Measurements from ENCODE around the gene CNTROB. TPM values are rescaled to one million over a fixed set of nuclear protein-coding genes. Genes with fewer than 3 reads are reported as not detected.
A peak's percentile ranks its signal among the peaks of the same experiment; 100 is the strongest.

CNTROB gene
- total RNA-seq, 1 donor from 2014 or later, result 44.9 TPM

- DNase-seq (ENCODE audit: low read depth), result no peak
- H3K4me3 ChIP-seq (ENCODE audit: low read depth, low read length), result no peak overlapping the region
- TF ChIP-seq CTCF (conservative IDR thresholded peaks at IDR 0.05; ENCODE audit: low read depth, low read length), result no peak
Measured at GRCh38 chr17:7992516-7992915, 60.5 kb downstream of the CNTROB start.

- TF ChIP-seq CTCF (conservative IDR thresholded peaks at IDR 0.05; ENCODE audit: low read depth, low read length), result no peak
- no peak overlapping the region for H3K4me3 ChIP-seq (ENCODE audit: low read depth, low read length)
- DNase-seq (ENCODE audit: low read depth), result no peak
Measured at GRCh38 chr17:7992924-7993323, 60.9 kb downstream of the CNTROB start.

GRCh38 chr17:7993972-7994589 lies 62.1 kb downstream of the CNTROB start:
- no peak overlapping the region for H3K4me3 ChIP-seq (ENCODE audit: low read depth, low read length)
- DNase-seq (ENCODE audit: low read depth), result no peak
- no peak for TF ChIP-seq CTCF (conservative IDR thresholded peaks at IDR 0.05; ENCODE audit: low read depth, low read length)

- no peak overlapping the region for H3K4me3 ChIP-seq (ENCODE audit: low read depth, low read length)
- no peak for TF ChIP-seq CTCF (conservative IDR thresholded peaks at IDR 0.05; ENCODE audit: low read depth, low read length)
- no peak for DNase-seq (ENCODE audit: low read depth)
Measured at GRCh38 chr17:7995724-7996123, 63.7 kb downstream of the CNTROB start.

- no peak for DNase-seq (ENCODE audit: low read depth)
- TF ChIP-seq CTCF (conservative IDR thresholded peaks at IDR 0.05; ENCODE audit: low read depth, low read length), result peak; percentile 57
- H3K4me3 ChIP-seq (ENCODE audit: low read depth, low read length), result no peak overlapping the region
Measured at GRCh38 chr17:7997186-7997585, 65.2 kb downstream of the CNTROB start.

Other genes with a start within 250 kb of the CNTROB start
- gene TP53, start 244.7 kb upstream of the CNTROB start, total RNA-seq, result 49.4 and 89.4 TPM in 2 replicates
- 14.9 and 41.6 TPM in 2 replicates for gene WRAP53, start 243.7 kb upstream of the CNTROB start, total RNA-seq
- gene EFNB3, start 227.0 kb upstream of the CNTROB start, total RNA-seq, result 0.94 and 1.7 TPM in 2 replicates
- gene DNAH2, start 214.5 kb upstream of the CNTROB start, total RNA-seq, result not detected in 2 replicates
- 1.9 and 2.7 TPM in 2 replicates for gene KDM6B, start 98.0 kb upstream of the CNTROB start, total RNA-seq
- gene TMEM88, start 77.1 kb upstream of the CNTROB start, total RNA-seq, result 7.3 and 19.8 TPM in 2 replicates
- 108 and 146 TPM in 2 replicates for gene NAA38, start 74.6 kb upstream of the CNTROB start, total RNA-seq
- gene CYB5D1, start 74.2 kb upstream of the CNTROB start, total RNA-seq, result 5.1 and 5.9 TPM in 2 replicates
- 30.3 and 40.7 TPM in 2 replicates for gene CHD3, start 43.4 kb upstream of the CNTROB start, total RNA-seq
- 0.35 and 0.65 TPM in 2 replicates for gene RNF227, start 15.9 kb upstream of the CNTROB start, total RNA-seq
- gene KCNAB3, start 2.4 kb upstream of the CNTROB start, total RNA-seq, result 0.06 and 1.2 TPM in 2 replicates
- gene TRAPPC1, start 260 bp upstream of the CNTROB start, total RNA-seq, result 76.1 and 95.3 TPM in 2 replicates
- not detected in 2 replicates for gene GUCY2D, start 70.4 kb downstream of the CNTROB start, total RNA-seq
- 0.07 and 1.3 TPM in 2 replicates for gene ALOX15B, start 106.9 kb downstream of the CNTROB start, total RNA-seq
- 0.35 TPM in 1 of 2 replicates, not detected in the other for gene ALOX12B, start 155.5 kb downstream of the CNTROB start, total RNA-seq
- gene ALOXE3, start 186.3 kb downstream of the CNTROB start, total RNA-seq, result 0.36 TPM in 1 of 2 replicates, not detected in the other
- 0.35 TPM in 1 of 2 replicates, not detected in the other for gene HES7, start 191.9 kb downstream of the CNTROB start, total RNA-seq
- 13.1 and 17.1 TPM in 2 replicates for gene PER1, start 220.2 kb downstream of the CNTROB start, total RNA-seq
- 2.1 and 7.0 TPM in 2 replicates for gene VAMP2, start 230.7 kb downstream of the CNTROB start, total RNA-seq
- 16.9 and 24.3 TPM in 2 replicates for gene TMEM107, start 244.2 kb downstream of the CNTROB start, total RNA-seq